SK-N-SH treated with all-trans-retinoic acid at 6 μM for 48 hours (cell line): Measurements from ENCODE around the gene PTPRT.

Experiments
- ATAC-seq: fragments of 200-7000 bp; cut with Tn5 transposase; 3 replicates; pipeline ENCODE4 v1.9.1; 2020; ENCODE audit warnings: mild to moderate bottlenecking, moderate library complexity
- ARNTL ChIP-seq: fragments of 450-650 bp; formaldehyde crosslinking; IDR thresholded peaks from 2 replicates; pipeline ENCODE4 v1.5.0; 2020; ENCODE audit warnings: low read depth, mild to moderate bottlenecking, moderate library complexity, borderline replicate concordance
- BACH2 ChIP-seq: fragments of 250-450 bp; sonication (Bioruptor Pico); IDR thresholded peaks from 2 replicates; pipeline ENCODE4 v1.9.0; 2021; ENCODE audit warnings: mild to moderate bottlenecking, borderline replicate concordance
- CSDC2 ChIP-seq: fragments of 250-450 bp; sonication (Bioruptor Pico); IDR thresholded peaks from 2 replicates; pipeline ENCODE4 v1.5.0; 2020; ENCODE audit warnings: mild to moderate bottlenecking, moderate library complexity
- ESRRG ChIP-seq: fragments of 250-450 bp; sonication (Bioruptor Pico); IDR thresholded peaks from 2 replicates; pipeline ENCODE4 v1.6.1; 2021; ENCODE audit warnings: mild to moderate bottlenecking
- GLIS3 ChIP-seq: fragments of 250-450 bp; sonication (Bioruptor Pico); IDR thresholded peaks from 2 replicates; pipeline ENCODE4 v1.5.0; 2020; ENCODE audit warnings: mild to moderate bottlenecking, moderate library complexity
- OSR1 ChIP-seq: fragments of 250-450 bp; sonication (Bioruptor Pico); IDR thresholded peaks from 2 replicates; pipeline ENCODE4 v1.8.0; 2022; ENCODE audit warnings: moderate library complexity, mild to moderate bottlenecking, inconsistent platforms
- PPARA ChIP-seq: fragments of 250-450 bp; sonication (Bioruptor Pico); IDR thresholded peaks from 2 replicates; pipeline ENCODE4 v1.5.0; 2020; ENCODE audit warnings: mild to moderate bottlenecking, borderline replicate concordance
- RARB ChIP-seq: fragments of 250-450 bp; sonication (Bioruptor Pico); IDR thresholded peaks from 2 replicates; pipeline ENCODE4 v1.8.0; 2021; ENCODE audit warnings: mild to moderate bottlenecking, moderate library complexity
- SNAI2 ChIP-seq: fragments of 250-450 bp; sonication (Bioruptor Pico); IDR thresholded peaks from 2 replicates; pipeline ENCODE4 v1.5.0; 2020; ENCODE audit warnings: mild to moderate bottlenecking, moderate library complexity
- TCF4 ChIP-seq: fragments of 250-450 bp; sonication (Bioruptor Pico); IDR thresholded peaks from 2 replicates; pipeline ENCODE4 v1.8.0; 2021; ENCODE audit warnings: mild to moderate bottlenecking, moderate library complexity, borderline replicate concordance
- TOX ChIP-seq: fragments of 250-450 bp; sonication (Bioruptor Pico); IDR thresholded peaks from 2 replicates; pipeline ENCODE4 v1.8.0; 2021; ENCODE audit warnings: mild to moderate bottlenecking, moderate library complexity, borderline replicate concordance
- ZC3H10 ChIP-seq: fragments of 250-450 bp; sonication (Bioruptor Pico); IDR thresholded peaks from 2 replicates; pipeline ENCODE4 v1.5.1; 2021; ENCODE audit warnings: mild to moderate bottlenecking, moderate library complexity
- ZFP3 ChIP-seq: fragments of 250-450 bp; sonication (Bioruptor Pico); IDR thresholded peaks from 2 replicates; pipeline ENCODE4 v1.5.0; 2020; ENCODE audit warnings: mild to moderate bottlenecking, moderate library complexity
- ZFP30 ChIP-seq: fragments of 450-650 bp; formaldehyde crosslinking; IDR thresholded peaks from 2 replicates; pipeline ENCODE4 v1.5.0; 2022; ENCODE audit warnings: mild to moderate bottlenecking, moderate library complexity
- ZNF70 ChIP-seq: fragments of 450-650 bp; formaldehyde crosslinking; IDR thresholded peaks from 2 replicates; pipeline ENCODE4 v1.5.0; 2020; ENCODE audit warnings: mild to moderate bottlenecking, moderate library complexity
- TF ChIP-seq, protein P1 (sequence below): fragments of 250-450 bp; sonication (Bioruptor Pico); IDR thresholded peaks from 2 replicates; pipeline ENCODE4 v1.5.0; 2020; ENCODE audit warnings: mild to moderate bottlenecking, moderate library complexity
- TF ChIP-seq, protein P2 (sequence below): fragments of 250-450 bp; sonication (Bioruptor Pico); IDR thresholded peaks from 2 replicates; pipeline ENCODE4 v1.8.0; 2020; ENCODE audit warnings: mild to moderate bottlenecking, moderate library complexity, borderline replicate concordance
- TF ChIP-seq, protein P3 (sequence below): fragments of 250-450 bp; sonication (Bioruptor Pico); IDR thresholded peaks from 2 replicates; pipeline ENCODE4 v1.8.0; 2021; ENCODE audit warnings: low read depth, mild to moderate bottlenecking, moderate library complexity, borderline replicate concordance
- TF ChIP-seq, protein P4 (sequence below): fragments of 250-450 bp; sonication (Bioruptor Pico); IDR thresholded peaks from 2 replicates; pipeline ENCODE4 v1.5.1; 2021; ENCODE audit warnings: mild to moderate bottlenecking, moderate library complexity

PTPRT gene

DNA sequence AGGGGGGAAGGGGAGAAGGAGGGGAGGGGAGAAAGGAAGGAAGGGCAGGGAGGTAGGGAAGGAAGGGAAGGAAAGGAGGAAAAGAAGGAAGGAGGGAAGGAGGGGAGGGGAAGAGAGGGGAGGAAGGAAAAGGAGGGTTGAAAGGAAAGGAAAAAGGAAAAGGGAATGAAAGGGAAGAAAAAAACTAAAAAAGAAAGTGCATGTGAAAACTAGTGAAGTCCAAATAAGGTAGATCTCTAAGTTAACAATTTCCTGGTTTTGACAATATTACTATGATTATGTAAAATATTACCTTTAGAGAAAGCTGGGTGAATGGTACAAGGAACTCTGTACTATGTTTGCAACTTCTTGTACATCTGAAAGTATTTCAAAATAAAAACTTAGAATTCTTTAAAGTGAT, 132.4 kb downstream of the PTPRT start:
- TF ChIP-seq SNAI2 (CRISPR knock-in tag) (no peak), RARB (no peak), CSDC2 (CRISPR knock-in tag) (no peak), ZFP3 (CRISPR knock-in tag) (no peak), ZNF70 (CRISPR knock-in tag) (no peak), PPARA (CRISPR knock-in tag) (no peak), ZC3H10 (CRISPR knock-in tag) (no peak), TOX (CRISPR knock-in tag) (no peak), BACH2 (CRISPR knock-in tag) (no peak), ZFP30 (no peak)
- TF ChIP-seq, protein P1, sequence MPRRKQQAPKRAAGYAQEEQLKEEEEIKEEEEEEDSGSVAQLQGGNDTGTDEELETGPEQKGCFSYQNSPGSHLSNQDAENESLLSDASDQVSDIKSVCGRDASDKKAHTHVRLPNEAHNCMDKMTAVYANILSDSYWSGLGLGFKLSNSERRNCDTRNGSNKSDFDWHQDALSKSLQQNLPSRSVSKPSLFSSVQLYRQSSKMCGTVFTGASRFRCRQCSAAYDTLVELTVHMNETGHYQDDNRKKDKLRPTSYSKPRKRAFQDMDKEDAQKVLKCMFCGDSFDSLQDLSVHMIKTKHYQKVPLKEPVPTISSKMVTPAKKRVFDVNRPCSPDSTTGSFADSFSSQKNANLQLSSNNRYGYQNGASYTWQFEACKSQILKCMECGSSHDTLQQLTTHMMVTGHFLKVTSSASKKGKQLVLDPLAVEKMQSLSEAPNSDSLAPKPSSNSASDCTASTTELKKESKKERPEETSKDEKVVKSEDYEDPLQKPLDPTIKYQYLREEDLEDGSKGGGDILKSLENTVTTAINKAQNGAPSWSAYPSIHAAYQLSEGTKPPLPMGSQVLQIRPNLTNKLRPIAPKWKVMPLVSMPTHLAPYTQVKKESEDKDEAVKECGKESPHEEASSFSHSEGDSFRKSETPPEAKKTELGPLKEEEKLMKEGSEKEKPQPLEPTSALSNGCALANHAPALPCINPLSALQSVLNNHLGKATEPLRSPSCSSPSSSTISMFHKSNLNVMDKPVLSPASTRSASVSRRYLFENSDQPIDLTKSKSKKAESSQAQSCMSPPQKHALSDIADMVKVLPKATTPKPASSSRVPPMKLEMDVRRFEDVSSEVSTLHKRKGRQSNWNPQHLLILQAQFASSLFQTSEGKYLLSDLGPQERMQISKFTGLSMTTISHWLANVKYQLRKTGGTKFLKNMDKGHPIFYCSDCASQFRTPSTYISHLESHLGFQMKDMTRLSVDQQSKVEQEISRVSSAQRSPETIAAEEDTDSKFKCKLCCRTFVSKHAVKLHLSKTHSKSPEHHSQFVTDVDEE = no peak
- TF ChIP-seq, protein P2, sequence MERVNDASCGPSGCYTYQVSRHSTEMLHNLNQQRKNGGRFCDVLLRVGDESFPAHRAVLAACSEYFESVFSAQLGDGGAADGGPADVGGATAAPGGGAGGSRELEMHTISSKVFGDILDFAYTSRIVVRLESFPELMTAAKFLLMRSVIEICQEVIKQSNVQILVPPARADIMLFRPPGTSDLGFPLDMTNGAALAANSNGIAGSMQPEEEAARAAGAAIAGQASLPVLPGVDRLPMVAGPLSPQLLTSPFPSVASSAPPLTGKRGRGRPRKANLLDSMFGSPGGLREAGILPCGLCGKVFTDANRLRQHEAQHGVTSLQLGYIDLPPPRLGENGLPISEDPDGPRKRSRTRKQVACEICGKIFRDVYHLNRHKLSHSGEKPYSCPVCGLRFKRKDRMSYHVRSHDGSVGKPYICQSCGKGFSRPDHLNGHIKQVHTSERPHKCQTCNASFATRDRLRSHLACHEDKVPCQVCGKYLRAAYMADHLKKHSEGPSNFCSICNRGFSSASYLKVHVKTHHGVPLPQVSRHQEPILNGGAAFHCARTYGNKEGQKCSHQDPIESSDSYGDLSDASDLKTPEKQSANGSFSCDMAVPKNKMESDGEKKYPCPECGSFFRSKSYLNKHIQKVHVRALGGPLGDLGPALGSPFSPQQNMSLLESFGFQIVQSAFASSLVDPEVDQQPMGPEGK (CRISPR knock-in tag) = no peak
- TF ChIP-seq, protein P3, sequence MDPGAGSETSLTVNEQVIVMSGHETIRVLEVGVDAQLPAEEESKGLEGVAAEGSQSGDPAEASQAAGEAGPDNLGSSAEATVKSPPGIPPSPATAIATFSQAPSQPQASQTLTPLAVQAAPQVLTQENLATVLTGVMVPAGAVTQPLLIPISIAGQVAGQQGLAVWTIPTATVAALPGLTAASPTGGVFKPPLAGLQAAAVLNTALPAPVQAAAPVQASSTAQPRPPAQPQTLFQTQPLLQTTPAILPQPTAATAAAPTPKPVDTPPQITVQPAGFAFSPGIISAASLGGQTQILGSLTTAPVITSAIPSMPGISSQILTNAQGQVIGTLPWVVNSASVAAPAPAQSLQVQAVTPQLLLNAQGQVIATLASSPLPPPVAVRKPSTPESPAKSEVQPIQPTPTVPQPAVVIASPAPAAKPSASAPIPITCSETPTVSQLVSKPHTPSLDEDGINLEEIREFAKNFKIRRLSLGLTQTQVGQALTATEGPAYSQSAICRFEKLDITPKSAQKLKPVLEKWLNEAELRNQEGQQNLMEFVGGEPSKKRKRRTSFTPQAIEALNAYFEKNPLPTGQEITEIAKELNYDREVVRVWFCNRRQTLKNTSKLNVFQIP = no peak
- TF ChIP-seq, protein P4, sequence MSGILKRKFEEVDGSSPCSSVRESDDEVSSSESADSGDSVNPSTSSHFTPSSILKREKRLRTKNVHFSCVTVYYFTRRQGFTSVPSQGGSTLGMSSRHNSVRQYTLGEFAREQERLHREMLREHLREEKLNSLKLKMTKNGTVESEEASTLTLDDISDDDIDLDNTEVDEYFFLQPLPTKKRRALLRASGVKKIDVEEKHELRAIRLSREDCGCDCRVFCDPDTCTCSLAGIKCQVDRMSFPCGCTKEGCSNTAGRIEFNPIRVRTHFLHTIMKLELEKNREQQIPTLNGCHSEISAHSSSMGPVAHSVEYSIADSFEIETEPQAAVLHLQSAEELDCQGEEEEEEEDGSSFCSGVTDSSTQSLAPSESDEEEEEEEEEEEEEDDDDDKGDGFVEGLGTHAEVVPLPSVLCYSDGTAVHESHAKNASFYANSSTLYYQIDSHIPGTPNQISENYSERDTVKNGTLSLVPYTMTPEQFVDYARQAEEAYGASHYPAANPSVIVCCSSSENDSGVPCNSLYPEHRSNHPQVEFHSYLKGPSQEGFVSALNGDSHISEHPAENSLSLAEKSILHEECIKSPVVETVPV (CRISPR knock-in tag) = no peak
- TF ChIP-seq, all 23 proteins: peak for 0
- no peak for ATAC-seq

DNA sequence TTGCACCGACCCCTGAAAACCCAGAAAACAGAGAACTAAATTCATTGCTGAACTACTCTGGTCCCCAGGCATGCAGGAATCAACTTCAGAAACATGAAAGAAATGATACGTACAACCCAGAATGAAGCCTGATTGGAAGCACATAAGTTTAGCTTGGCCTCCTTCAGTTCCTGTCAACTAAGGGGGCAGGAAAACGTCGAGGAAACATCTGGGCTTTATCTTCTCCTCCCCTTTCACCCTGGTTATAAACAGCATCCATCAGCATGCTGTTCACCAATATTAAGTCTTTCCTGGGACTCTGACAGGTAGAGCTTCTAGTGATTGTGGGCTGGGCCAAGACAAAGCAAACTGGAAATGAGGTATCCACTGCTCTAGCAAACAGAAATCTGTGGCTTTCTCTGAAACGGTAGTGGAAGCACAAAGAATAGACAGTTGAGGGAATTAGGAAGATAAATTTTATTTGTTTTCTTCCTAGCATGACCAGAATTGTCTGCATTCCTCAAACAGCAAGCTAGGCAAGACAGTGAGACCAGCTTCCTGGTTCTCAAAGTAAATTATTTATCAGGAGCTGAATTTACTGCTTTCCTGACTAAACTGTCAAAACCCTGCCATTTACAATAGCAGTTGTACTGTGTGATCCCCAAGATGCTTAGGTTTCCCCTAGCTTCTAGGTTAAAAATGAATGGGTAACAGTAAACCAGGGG, 134.4 kb downstream of the PTPRT start:
- no peak for ATAC-seq
- TF ChIP-seq ARNTL (CRISPR knock-in tag) (no peak), PPARA (CRISPR knock-in tag) (no peak), CSDC2 (CRISPR knock-in tag) (no peak), ZFP30 (no peak), OSR1 (CRISPR knock-in tag) (no peak), ESRRG (CRISPR knock-in tag) (no peak), ZNF70 (CRISPR knock-in tag) (no peak)
- TF ChIP-seq, protein P1 = no peak

DNA sequence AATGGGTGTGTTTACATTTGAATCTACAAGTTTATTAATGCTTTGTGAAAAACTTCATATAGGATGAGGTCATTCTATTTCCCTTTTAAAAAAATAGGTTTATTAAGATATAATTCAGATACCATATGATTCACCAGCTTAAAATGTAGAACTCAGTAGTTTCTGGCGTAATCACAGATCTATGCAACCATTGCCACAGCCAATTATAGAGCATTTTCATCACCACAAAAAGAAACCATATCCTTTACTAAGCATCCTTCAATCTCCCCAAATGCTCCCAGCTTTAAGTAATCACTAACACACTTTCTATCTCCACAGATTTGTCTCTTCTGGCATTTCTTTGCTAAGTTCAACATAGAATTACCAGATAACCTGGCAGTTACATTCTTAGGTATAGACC, 137.2 kb downstream of the PTPRT start:
- TF ChIP-seq ESRRG (CRISPR knock-in tag) (no peak), GLIS3 (no peak), TCF4 (CRISPR knock-in tag) (no peak)
- TF ChIP-seq, protein P3 = no peak
- TF ChIP-seq, protein P2 (CRISPR knock-in tag) = no peak
- no peak for ATAC-seq
